GM12874 (cell line): ENCODE measurements around the gene RORB.

Experiments used
- CTCF ChIP-seq: IDR thresholded peaks from 2 replicates; pipeline ENCODE4 v1.5.1; 2011; ENCODE audit warnings: low read depth, mild to moderate bottlenecking, control low read depth, low read length, moderate library complexity; ENCODE audit not compliant: insufficient read depth

RORB gene

GRCh38 chr9:74557571-74557970 lies 60.4 kb downstream of the RORB start:
- TF ChIP-seq CTCF: no peak

GRCh38 chr9:74562611-74563010 lies 65.5 kb downstream of the RORB start:
- TF ChIP-seq CTCF: no peak

- TF ChIP-seq CTCF: peak; percentile 62; the same call in 1 of the 2 replicates
These were observed 73.9 kb downstream of the RORB start for GRCh38 chr9:74570879-74571512.

GRCh38 chr9:74573640-74574191 lies 76.6 kb downstream of the RORB start:
- TF ChIP-seq CTCF: no peak

- TF ChIP-seq CTCF: no peak
These were observed 79.0 kb downstream of the RORB start for GRCh38 chr9:74576176-74576575.

- peak; percentile 22; the same call in 1 of the 2 replicates for TF ChIP-seq CTCF
These were observed 80.8 kb downstream of the RORB start for GRCh38 chr9:74577956-74578355.

- no peak for TF ChIP-seq CTCF
These were observed 92.4 kb downstream of the RORB start for GRCh38 chr9:74589576-74589975.

- no peak for TF ChIP-seq CTCF
These were observed 98.2 kb downstream of the RORB start for GRCh38 chr9:74595286-74595685.
